GM12872 (cell line): ENCODE measurements around the gene ZBTB4.

Experiments
- CTCF ChIP-seq: IDR thresholded peaks from 3 replicates; pipeline ENCODE4 v1.5.1; 2011; ENCODE audit warnings: low read depth, mild to moderate bottlenecking, low read length, moderate library complexity; ENCODE audit not compliant: insufficient read depth

Gene ZBTB4

GRCh38 chr17:7439462-7440112 is 39.8 kb downstream of the ZBTB4 start, which contains the start of gene FGF11:
TSS of gene FGF11 (plus strand) at chr17:7439512. CDS start at chr17:7439621, 109 bp downstream.
- TF ChIP-seq CTCF, result no peak

- TF ChIP-seq CTCF, result no peak
Observed at GRCh38 chr17:7438656-7439460, 40.6 kb downstream of the ZBTB4 start.

- no peak for TF ChIP-seq CTCF
Observed at GRCh38 chr17:7437950-7438614, 41.3 kb downstream of the ZBTB4 start.

- no peak for TF ChIP-seq CTCF
Observed at GRCh38 chr17:7437369-7437863, 42.0 kb downstream of the ZBTB4 start.

GRCh38 chr17:7436556-7437368 is 42.7 kb downstream of the ZBTB4 start:
- peak; percentile 82 for TF ChIP-seq CTCF

- peak; percentile 50 for TF ChIP-seq CTCF
Observed at GRCh38 chr17:7435676-7436555, 43.5 kb downstream of the ZBTB4 start.
